Upper lobe of left lung (tissue), 6 donors: ENCODE measurements around the gene BTG3. TPM values are rescaled to one million over a fixed set of nuclear protein-coding genes. Genes with fewer than 3 reads are reported as not detected.

Experiments used
- ATAC-seq, 2 donors: fragments of 200-7000 bp; cut with Tn5 transposase; one replicate each; pipeline ENCODE4 v1.9.1; 2022; ENCODE audit warnings: mild to moderate bottlenecking in 2 of 2, moderate library complexity in 2 of 2; ENCODE audit not compliant: low FRiP score in 2 of 2
- DNase-seq, 2 donors: peaks; one replicate each; pipeline ENCODE4 v3.0.0-alpha.2; 2019 to 2020
- H3K27ac ChIP-seq, 4 donors: fragments of 200-600 bp; sonication (generic); one replicate each; pipeline ENCODE4 v1.5.1; 2016 to 2019
- H3K27me3 ChIP-seq, 4 donors: fragments of 200-600 bp; sonication (generic); one replicate each; pipeline ENCODE4 v1.5.1; 2017 to 2019
- H3K36me3 ChIP-seq, 4 donors: fragments of 200-600 bp; sonication (generic); one replicate each; pipeline ENCODE4 v1.5.1; 2016 to 2019
- H3K4me1 ChIP-seq, 4 donors: fragments of 200-600 bp; sonication (generic); one replicate each; pipeline ENCODE4 v1.5.1; 2018 to 2019
- H3K4me3 ChIP-seq, 4 donors: fragments of 200-600 bp; sonication (generic); one replicate each; pipeline ENCODE4 v1.5.1; 2017 to 2019; ENCODE audit warnings: mild to moderate bottlenecking in 2 of 4, moderate library complexity in 1 of 4
- H3K9me3 ChIP-seq, 4 donors: fragments of 200-600 bp; sonication (generic); one replicate each; pipeline ENCODE4 v1.5.1; 2018 to 2019
- EP300 ChIP-seq, 4 donors: sonication (generic); formaldehyde crosslinking; IDR thresholded peaks; one replicate each; pipeline ENCODE4 v1.5.1; 2017; ENCODE audit warnings: antibody characterized with exemption in 4 of 4, control low read depth in 2 of 4
- POLR2A ChIP-seq, 4 donors: fragments of 450-650 bp; IDR thresholded peaks; one replicate each; pipeline ENCODE4 v1.5.1; 2016 to 2017; ENCODE audit warnings: antibody characterized with exemption in 4 of 4, mild to moderate bottlenecking in 2 of 4
- POLR2AphosphoS5 ChIP-seq, 2 donors: sonication (generic); formaldehyde crosslinking; IDR thresholded peaks; one replicate each; pipeline ENCODE4 v1.5.1; 2017; ENCODE audit warnings: antibody characterized with exemption in 2 of 2
- WGBS, 2 donors: methylation state at CpG; one replicate each; pipeline ENCODE4 v1.1.5; 2017 to 2018; 5-methylcytosine and 5-hydroxymethylcytosine counted together
- total RNA-seq, 6 donors: library from RNA; depleted of rRNA in 4 of 6; stranded (reverse); fragments of >200 nt in 4 of 6; gene quantifications; one replicate each; pipeline versions ENCODE4 v1.1.0 to v1.2.1, GENCODE V29; 2016 to 2021
- TF ChIP-seq, protein P1 (sequence below), 6 experiments: fragments of 450-650 bp in 4 of 6; fragments of 200-600 bp in 2 of 6; sonication (generic) in 2 of 6; IDR thresholded peaks; one replicate each; pipeline ENCODE4 v1.5.1; 2016 to 2019; ENCODE audit warnings: antibody characterized with exemption in 6 of 6
- donor health status: DM: no; HTN: no; CAD: no; lungs with moderate emphysema.
- donor health status: DM: no; HTN: yes; CAD: no; lungs with severe emphysema.

The BTG3 gene
- total RNA-seq, 6 donors from 2014 or later: 50.7 to 189 (median 88.3) TPM

DNA sequence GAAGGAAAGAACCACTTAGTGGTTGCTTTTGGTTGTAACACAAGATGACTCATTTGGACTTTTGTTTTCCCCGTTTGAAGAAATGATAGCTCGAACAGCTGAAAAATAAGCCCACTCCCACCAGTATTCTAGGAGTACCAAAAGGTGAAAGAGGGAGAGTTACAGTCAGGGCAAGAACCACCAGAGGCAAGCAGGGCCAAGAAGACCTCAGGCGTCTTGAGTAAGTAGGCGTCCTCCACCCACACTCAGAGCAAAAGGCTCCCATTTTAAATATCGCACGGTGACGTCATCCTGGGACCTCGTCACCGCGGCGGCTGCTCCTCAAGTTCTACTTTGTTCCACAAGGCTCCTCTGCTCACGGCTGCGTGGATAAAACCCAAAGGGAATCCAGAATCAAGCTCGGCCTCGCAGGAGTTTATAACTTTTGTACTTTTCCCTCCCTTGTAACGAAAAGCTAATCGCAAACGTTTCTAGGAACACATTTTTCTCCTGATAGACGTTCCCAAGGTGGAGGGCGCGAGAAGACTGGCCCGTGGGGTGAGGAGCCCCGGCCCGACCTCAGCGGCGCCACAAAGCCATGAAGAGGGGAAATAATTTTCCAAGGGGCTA lies 1.2 kb downstream of the BTG3 start:
- peak; percentile 87 to 90 for DNase-seq
- Histone ChIP-seq H3K27me3 (no peaks in the 10 kb centered on the region), H3K4me1 (peaks cover 8 to 20% (median 11%) of the 10 kb centered on the region in 4 donors), H3K27ac (peak overlapping the region; percentile 95 to 96 (median 95)), H3K4me3 (peak overlapping the region; percentile 65 to 78 (median 71)), H3K9me3 (no peaks in the 10 kb centered on the region), H3K36me3 (peaks cover 0 to 17% (median 0%) of the 10 kb centered on the region in 4 donors)
- 0 to 1% methylated on average over 18 to 26 of the region's 26 CpGs for WGBS, 2 donors
- peak; percentile 74 to 85 for ATAC-seq
- peak in 2 of 4 donors; percentile 44 to 71 for TF ChIP-seq POLR2A (IDR thresholded peaks at IDR 0.05)
- peak; percentile 12 to 82 for TF ChIP-seq POLR2AphosphoS5 (IDR thresholded peaks at IDR 0.05)
- TF ChIP-seq, protein P1, sequence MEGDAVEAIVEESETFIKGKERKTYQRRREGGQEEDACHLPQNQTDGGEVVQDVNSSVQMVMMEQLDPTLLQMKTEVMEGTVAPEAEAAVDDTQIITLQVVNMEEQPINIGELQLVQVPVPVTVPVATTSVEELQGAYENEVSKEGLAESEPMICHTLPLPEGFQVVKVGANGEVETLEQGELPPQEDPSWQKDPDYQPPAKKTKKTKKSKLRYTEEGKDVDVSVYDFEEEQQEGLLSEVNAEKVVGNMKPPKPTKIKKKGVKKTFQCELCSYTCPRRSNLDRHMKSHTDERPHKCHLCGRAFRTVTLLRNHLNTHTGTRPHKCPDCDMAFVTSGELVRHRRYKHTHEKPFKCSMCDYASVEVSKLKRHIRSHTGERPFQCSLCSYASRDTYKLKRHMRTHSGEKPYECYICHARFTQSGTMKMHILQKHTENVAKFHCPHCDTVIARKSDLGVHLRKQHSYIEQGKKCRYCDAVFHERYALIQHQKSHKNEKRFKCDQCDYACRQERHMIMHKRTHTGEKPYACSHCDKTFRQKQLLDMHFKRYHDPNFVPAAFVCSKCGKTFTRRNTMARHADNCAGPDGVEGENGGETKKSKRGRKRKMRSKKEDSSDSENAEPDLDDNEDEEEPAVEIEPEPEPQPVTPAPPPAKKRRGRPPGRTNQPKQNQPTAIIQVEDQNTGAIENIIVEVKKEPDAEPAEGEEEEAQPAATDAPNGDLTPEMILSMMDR (IDR thresholded peaks at IDR 0.05): peak in 1 of 6 experiments; percentile 41
- no peak for TF ChIP-seq EP300 (IDR thresholded peaks at IDR 0.05)

DNA sequence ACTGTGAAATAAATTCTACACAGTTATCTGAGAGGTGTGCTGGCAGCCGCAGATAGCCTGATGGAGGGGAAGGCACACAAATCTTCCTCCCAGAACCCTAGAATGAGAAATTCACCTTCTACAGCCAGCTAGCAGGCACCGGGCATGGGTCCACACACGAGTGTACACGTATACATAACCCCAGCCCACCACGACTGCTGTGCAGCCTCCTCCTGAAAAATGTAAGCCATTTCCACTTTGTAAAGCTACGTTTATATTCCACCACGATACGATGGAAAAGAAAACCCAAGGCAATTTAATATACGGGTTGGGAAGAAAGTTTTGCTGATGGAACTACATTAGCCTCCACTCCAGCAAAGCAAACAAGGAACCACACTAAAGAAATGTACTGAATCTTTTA lies 1.8 kb downstream of the BTG3 start:
- Histone ChIP-seq H3K4me1 (peaks cover 8 to 20% (median 11%) of the 10 kb centered on the region in 4 donors), H3K36me3 (peaks cover 0 to 23% (median 0%) of the 10 kb centered on the region in 4 donors), H3K4me3 (peak overlapping the region; percentile 65 to 78 (median 71)), H3K27ac (peak overlapping the region; percentile 95 to 96 (median 95)), H3K27me3 (no peaks in the 10 kb centered on the region), H3K9me3 (no peaks in the 10 kb centered on the region)
- ATAC-seq (no peak), DNase-seq (peak in 1 of 2 donors; percentile 22)
- 41 to 50% methylated on average over 9 of the region's 9 CpGs for WGBS, 2 donors
- TF ChIP-seq POLR2AphosphoS5 (IDR thresholded peaks at IDR 0.05) (no peak), POLR2A (IDR thresholded peaks at IDR 0.05) (no peak), EP300 (IDR thresholded peaks at IDR 0.05) (no peak)
- TF ChIP-seq, protein P1 (IDR thresholded peaks at IDR 0.05): no peak

DNA sequence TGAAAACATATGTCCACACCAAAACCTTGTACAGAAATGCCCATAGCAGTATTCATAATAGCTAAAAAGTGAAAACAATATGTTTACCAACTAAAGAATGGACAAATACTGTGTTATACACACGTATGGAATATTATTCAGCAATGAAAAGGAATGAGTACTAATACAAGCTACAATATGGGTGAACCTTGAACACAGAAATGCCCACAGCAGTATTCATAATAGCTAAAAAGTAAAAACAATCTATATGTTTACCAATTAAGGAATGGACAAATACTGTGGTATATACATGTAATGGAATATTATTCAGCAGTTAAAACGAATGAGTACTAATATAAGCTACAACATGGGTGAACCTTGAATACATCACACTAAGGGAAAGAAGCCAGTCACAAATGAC lies 3.0 kb downstream of the BTG3 start:
- Histone ChIP-seq H3K36me3 (peaks cover 0 to 34% (median under 1%) of the 10 kb centered on the region in 4 donors), H3K27me3 (no peaks in the 10 kb centered on the region), H3K4me3 (no peak overlapping the region), H3K27ac (no peak overlapping the region), H3K9me3 (no peaks in the 10 kb centered on the region), H3K4me1 (peaks cover 8 to 20% (median 11%) of the 10 kb centered on the region in 4 donors)
- WGBS, 2 donors: 91 to 93% methylated on average over 2 of the region's 2 CpGs
- DNase-seq (no peak), ATAC-seq (no peak)
- TF ChIP-seq EP300 (IDR thresholded peaks at IDR 0.05): no peak
- no peak for TF ChIP-seq POLR2AphosphoS5 (IDR thresholded peaks at IDR 0.05)
- TF ChIP-seq, protein P1 (IDR thresholded peaks at IDR 0.05): no peak
- no peak for TF ChIP-seq POLR2A (IDR thresholded peaks at IDR 0.05)

- Histone ChIP-seq H3K36me3 (peaks cover 0 to 54% (median 15%) of the 10 kb centered on the region in 4 donors), H3K27me3 (no peaks in the 10 kb centered on the region), H3K4me3 (no peak overlapping the region), H3K9me3 (no peaks in the 10 kb centered on the region), H3K4me1 (peaks cover 5 to 16% (median 10%) of the 10 kb centered on the region in 4 donors), H3K27ac (no peak overlapping the region)
- DNase-seq: no peak
- ATAC-seq: no peak
- TF ChIP-seq, protein P1 (IDR thresholded peaks at IDR 0.05): no peak
- no peak for TF ChIP-seq POLR2A (IDR thresholded peaks at IDR 0.05)
- TF ChIP-seq POLR2AphosphoS5 (IDR thresholded peaks at IDR 0.05): no peak
- TF ChIP-seq EP300 (IDR thresholded peaks at IDR 0.05): no peak
- WGBS, 2 donors: 83 to 91% methylated on average over 2 of the region's 2 CpGs
These were observed 5.0 kb downstream of the BTG3 start for GRCh38 chr21:17607684-17608083.
